Measurements from ENCODE around the gene DRAM1.
"Not testable (repeated sequence)": the region's sequence is repeated elsewhere in the genome, so short reads cannot be mapped to it uniquely, and the experiment has no call there.

DRAM1 gene

GRCh38 chr12:101876861-101877805 is at the start of gene DRAM1:
TSS of gene DRAM1 (plus strand) at chr12:101877580. CDS start at chr12:101877790, 210 bp downstream.
- peak; percentile 34 to 72 (median 44) for DNase-seq (ENCODE audit: low read depth in 4 of 4, low spot score in 1 of 4)

GRCh38 chr12:101828463-101829196 is 48.8 kb upstream of the DRAM1 start:
- no peak for DNase-seq (ENCODE audit: low read depth in 4 of 4, low spot score in 1 of 4)

- DNase-seq (ENCODE audit: low read depth in 4 of 4, low spot score in 1 of 4), result no peak
Observed at GRCh38 chr12:101829639-101830366, 47.6 kb upstream of the DRAM1 start.

GRCh38 chr12:101830367-101831325 is 46.7 kb upstream of the DRAM1 start, which contains the start of gene GNPTAB:
TSS of gene GNPTAB (minus strand) at chr12:101830959. CDS start at chr12:101830675, 284 bp downstream.
- DNase-seq (ENCODE audit: low read depth in 4 of 4, low spot score in 1 of 4), result peak; percentile 89 to 92 (median 90)

GRCh38 chr12:101832030-101832429 is 45.4 kb upstream of the DRAM1 start:
- DNase-seq (ENCODE audit: low read depth in 4 of 4, low spot score in 1 of 4), result no peak

GRCh38 chr12:101838628-101839323 is 38.6 kb upstream of the DRAM1 start:
- DNase-seq (ENCODE audit: low read depth in 4 of 4, low spot score in 1 of 4), result no peak

- peak; percentile 35 to 58 (median 47) for DNase-seq (ENCODE audit: low read depth in 4 of 4, low spot score in 1 of 4)
Observed at GRCh38 chr12:101839324-101840283, 37.8 kb upstream of the DRAM1 start.

- DNase-seq (ENCODE audit: low read depth in 4 of 4, low spot score in 1 of 4), result no peak
Observed at GRCh38 chr12:101841069-101841468, 36.3 kb upstream of the DRAM1 start.

- no peak for DNase-seq (ENCODE audit: low read depth in 4 of 4, low spot score in 1 of 4)
Observed at GRCh38 chr12:101845137-101845711, 32.2 kb upstream of the DRAM1 start.

GRCh38 chr12:101847325-101847724 is 30.1 kb upstream of the DRAM1 start:
- no peak for DNase-seq (ENCODE audit: low read depth in 4 of 4, low spot score in 1 of 4)

GRCh38 chr12:101850199-101850598 is 27.2 kb upstream of the DRAM1 start:
- DNase-seq (ENCODE audit: low read depth in 4 of 4, low spot score in 1 of 4), result no peak

GRCh38 chr12:101852998-101853397 is 24.4 kb upstream of the DRAM1 start:
- DNase-seq (ENCODE audit: low read depth in 4 of 4, low spot score in 1 of 4), result no peak

GRCh38 chr12:101854747-101855146 is 22.6 kb upstream of the DRAM1 start:
- no peak for DNase-seq (ENCODE audit: low read depth in 4 of 4, low spot score in 1 of 4)

GRCh38 chr12:101855364-101855884 is 22.0 kb upstream of the DRAM1 start:
- no peak for DNase-seq (ENCODE audit: low read depth in 4 of 4, low spot score in 1 of 4)

- DNase-seq (ENCODE audit: low read depth in 4 of 4, low spot score in 1 of 4), result no peak
Observed at GRCh38 chr12:101855976-101856375, 21.4 kb upstream of the DRAM1 start.

- not testable (repeated sequence) for DNase-seq (ENCODE audit: low read depth in 4 of 4, low spot score in 1 of 4)
Observed at GRCh38 chr12:101856614-101857013, 20.8 kb upstream of the DRAM1 start.

GRCh38 chr12:101857043-101857558 is 20.3 kb upstream of the DRAM1 start:
- DNase-seq (ENCODE audit: low read depth in 4 of 4, low spot score in 1 of 4), result no peak
